GM19099 (cell line): ENCODE results near the gene POFUT1.

Source experiments
- POLR2A ChIP-seq: IDR thresholded peaks from 3 replicates; pipeline ENCODE4 v1.6.1; 2011; ENCODE audit warnings: low read depth; ENCODE audit not compliant: insufficient read length; ENCODE audit errors: extremely low read depth

The POFUT1 gene

DNA sequence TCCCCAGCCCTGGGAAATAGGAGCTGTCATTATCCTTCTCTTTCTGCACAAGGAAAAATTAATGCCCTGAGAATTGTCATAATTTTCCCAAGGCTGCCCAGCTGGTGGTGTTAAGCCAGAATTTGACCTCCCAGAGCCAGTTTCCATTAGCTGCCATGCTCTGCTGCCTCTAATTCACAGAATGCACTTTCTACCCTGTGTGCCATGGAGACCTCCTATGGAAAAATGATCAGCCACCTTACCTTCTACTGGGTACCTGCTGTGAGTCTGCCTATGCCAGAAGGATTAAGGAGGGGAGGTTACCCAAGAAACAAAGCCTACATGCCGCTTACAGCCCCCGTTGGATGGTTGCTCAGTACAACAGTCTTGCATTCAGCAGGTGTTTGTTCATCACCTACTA is 29.1 kb downstream of the POFUT1 start:
- no peak for TF ChIP-seq POLR2A

DNA sequence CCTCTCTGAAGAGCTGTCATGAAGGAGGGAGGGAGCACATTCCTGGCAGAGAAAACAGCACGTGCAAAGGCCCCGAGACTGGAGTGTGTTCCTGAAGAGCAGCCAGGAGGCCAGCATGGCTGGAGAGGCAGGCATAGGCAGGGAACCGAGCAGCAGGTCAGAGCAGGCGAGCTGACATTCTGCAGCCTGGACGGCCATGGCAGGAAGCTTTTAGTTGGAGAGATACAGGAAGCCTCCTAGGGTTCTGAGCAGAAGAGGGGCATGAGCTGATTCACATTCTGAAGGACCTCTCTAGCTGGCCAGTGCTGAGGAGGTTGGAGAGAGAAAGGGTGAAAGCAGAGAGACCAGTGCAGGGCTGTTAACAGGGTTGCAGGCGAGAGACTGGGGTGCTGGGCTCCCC is 29.7 kb downstream of the POFUT1 start:
- no peak for TF ChIP-seq POLR2A

DNA sequence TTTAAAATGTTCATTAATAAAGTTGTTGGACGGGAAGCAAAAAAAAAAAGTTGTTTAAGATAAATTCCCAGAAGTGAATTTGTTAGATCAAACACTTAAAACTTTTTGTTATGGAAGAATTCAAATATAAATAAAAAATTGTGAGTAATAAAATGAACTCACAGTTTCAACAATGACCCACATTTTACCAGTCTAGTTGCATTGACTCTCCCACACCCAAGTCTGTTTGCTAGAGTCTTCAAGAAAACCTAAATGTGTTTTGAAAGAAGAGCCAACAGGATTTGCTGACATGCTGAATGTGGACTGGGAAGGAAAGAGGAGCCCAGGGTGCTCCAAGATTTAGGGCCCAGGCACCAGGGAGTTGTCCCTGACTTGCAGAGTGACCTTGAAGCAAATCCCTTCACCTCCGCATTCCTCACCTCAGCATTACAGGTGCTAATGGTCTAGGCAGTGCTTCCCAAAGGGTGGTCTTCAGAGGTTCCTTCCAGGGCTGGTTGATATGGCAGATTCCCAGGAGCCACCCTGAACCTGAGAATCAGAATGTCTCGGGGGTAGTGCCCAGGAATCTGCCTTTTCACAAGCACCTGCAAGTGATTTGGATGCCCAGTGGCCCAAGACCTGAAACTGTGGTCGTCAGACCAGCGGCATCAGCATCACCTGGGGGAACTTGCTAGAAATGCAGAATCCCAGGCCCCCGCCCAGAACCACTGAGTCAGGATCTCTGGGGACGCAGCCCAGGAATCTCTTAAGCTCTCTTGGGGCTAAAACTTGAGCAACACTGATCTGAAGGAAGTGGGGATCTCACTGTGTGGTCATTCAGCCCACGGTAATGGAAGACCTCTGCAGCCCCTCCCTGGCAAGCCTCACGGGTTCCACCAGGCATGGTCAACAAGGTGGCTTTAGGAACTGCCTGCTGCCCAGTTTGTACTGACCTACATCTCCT is 31.1 kb downstream of the POFUT1 start:
- no peak for TF ChIP-seq POLR2A

DNA sequence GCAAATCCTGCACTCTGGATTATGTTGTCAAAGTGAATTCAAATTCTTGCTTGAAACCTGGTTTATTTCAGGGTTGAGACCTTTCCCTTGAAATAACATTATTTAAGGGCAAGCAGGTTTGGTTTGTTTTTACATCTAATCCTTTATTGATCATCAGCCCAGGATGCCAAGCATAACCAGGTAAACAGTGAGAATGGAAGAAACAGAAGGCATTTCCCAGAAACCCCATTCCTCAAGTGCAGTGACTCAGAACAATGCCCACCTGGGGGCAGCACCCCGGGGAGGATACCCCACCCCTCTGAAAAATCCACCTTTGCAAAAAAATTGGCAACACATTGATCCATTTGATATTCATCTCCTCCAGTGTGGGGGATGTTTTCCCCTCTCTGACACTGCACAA is 32.5 kb downstream of the POFUT1 start:
- TF ChIP-seq POLR2A: no peak

DNA sequence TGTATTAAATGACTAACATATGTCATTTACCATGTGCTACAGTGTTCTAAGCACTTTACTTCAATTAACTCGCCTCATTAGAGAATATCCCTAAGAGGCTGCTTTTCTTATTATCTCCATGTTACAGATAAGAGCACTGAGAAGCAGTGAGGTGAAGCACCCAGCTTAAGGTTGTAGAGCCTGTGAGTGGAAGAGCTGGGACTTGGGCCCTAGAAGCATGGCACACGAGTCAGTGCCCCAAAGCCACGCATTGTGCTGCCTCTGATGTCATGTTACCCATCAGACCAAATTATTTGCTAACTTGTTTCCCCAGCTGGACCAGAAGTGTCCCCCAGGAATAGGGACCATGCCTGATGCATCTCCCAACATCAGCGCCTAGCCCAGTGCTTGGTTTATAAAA is 34.1 kb downstream of the POFUT1 start:
- TF ChIP-seq POLR2A: no peak

DNA sequence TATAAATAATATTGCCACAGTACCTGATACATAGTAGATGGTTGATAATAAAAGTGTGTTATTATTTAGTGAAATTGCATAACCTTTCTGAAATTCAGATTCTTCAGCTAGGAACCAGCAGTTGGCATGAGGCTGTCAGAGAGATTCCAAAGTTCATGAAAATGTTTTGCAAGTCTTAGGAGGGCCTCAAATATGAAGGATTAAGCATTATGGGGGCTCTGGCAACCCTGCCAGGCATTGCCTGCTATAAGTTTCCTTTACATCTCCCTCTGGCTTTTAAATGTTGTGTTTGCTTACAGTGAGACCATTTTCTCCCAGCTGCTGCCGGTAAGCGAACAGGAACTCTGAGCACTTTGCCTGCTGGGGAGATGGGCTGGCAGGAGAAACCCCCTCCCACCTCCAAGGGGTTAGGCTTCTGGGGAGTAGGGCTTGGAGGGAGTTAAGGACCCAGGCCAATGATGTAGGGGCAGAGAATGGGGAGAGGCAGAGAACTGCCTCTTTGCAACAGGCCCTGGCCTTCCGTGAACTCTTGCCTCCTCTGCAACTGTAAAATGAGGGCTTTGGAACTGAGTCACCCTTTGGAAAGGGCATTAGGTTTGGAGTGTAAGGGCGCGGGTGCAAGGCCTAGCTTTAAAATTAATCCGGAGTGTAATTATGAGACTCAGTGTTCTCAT is 36.6 kb downstream of the POFUT1 start:
- TF ChIP-seq POLR2A: no peak

DNA sequence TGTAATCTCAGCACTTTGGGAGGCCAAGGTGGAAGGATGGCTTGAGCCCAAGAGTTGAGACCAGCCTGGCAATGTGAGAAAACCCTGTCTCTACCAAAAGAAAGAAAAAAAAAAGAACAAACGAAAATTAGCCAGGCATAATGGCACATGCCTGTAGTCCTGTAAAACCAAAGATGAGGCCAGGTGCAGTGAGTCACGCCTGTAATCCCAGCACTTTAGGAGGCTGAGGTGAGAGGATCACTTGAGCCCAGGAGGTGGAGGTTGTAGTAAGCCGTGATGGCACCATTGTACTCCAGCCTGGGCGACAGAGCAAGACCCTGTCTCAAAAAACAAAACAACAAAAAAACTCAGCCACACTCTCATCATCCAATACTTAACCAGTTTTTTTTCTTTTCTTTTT is 37.3 kb downstream of the POFUT1 start:
- no peak for TF ChIP-seq POLR2A

DNA sequence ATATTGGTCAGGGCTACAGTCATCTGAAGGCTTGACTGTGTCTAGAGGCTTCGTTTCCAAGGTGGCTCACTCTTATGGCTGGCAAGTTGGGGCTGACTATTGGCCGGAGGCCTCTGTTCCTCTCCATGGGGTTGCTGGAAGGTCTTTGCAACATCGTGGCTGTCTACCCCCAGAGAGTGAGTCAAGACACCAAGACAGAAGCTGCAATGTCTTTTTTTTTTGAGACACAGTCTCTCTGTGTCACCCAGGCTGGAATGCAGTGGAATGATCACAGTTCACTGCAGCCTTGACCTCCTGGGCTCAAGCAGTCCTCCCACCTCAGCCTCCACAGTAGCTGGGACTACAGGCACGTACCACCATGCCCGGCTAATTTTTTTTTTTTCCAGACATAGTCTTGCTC is 40.4 kb downstream of the POFUT1 start:
- no peak for TF ChIP-seq POLR2A

DNA sequence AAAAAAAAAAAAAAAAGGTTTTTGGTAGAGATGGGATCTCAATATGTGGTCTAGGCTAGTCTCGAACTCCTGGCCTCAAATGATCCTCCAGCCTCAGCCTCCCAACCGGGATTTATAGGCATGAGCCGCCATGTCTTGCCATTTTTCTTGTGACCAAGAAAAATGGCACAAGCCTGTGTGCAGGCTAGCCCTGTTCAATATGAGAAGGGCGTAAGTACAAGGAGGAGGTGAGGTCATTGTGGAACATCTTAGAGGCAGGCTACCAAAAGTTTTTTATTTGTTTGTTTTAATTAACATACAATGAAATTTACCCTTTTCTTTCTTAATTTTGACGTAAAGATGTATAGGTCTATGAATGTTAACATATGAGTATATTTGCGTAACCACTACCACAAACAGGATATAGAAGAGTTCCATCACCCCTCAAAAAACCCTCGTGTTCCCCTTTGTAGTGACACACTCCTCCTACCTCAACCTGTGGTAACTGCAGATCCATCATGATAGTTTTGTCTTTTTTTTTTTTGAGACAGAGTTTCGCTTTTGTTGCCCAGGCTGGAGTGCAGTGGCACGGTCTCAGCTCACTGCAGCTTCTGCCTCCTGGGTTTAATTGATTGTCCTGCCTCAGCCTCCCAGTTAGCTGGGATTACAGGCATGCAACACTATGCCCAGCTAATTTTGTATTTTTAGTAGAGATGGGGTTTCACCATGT is 41.5 kb downstream of the POFUT1 start:
- no peak for TF ChIP-seq POLR2A

DNA sequence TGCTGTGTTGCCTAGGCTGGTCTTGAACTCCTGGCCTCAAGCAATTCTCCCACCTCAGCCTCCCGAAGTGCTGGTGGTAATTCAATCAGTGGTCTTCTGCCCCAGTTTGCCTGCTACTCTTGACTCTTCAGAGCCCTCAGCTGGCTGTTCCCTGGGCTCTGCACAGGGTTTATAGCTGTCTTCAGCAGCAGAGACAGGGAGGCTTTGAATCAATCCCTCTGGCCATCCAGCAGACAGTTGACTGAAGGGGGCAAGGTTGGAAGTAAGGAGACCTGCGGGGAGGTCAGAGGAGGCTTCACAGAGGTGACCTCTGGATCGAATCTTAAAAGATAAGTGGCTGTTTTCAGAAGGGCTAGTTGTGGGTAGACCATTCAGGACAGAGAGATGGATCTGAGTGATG is 43.8 kb downstream of the POFUT1 start:
- TF ChIP-seq POLR2A: no peak

DNA sequence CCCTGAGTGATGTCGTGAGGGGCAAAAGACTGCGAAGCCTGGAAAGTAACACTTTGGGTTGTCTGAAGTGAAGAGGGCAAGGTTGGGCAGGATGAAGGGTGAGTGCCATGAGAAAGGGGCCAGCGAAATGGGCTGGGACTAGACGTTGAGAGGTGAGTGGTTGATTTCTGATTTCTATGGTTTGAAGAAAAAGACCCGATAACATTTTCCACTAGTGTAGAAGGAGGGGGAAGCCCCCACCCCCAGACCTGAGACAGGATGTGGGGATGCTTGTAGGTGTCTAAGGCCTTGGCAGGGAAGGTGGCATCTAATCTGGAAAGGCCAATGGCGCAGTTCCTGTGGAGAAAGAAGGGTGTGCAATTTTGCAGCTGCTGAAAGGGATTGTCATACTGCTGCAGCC is 44.5 kb downstream of the POFUT1 start:
- TF ChIP-seq POLR2A: no peak

DNA sequence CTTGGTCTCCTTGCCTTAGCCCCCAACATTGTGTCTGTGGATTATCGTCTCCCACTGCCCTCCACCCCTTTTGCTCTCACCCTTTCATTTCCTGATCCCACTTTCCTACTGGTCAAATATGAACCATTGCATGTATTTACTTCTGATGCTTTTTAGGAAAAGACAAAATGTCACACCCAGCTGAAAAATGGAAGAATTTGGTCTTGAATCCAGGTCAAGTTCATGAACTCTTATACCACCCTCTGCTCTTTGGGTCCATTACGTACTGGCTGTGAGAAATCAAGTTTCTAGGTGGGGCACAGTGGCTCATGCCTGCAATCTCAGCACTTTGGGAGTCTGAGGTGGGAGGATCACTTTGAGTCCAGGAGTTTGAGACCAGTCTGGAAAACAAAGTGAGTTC is 54.0 kb downstream of the POFUT1 start:
- no peak for TF ChIP-seq POLR2A

DNA sequence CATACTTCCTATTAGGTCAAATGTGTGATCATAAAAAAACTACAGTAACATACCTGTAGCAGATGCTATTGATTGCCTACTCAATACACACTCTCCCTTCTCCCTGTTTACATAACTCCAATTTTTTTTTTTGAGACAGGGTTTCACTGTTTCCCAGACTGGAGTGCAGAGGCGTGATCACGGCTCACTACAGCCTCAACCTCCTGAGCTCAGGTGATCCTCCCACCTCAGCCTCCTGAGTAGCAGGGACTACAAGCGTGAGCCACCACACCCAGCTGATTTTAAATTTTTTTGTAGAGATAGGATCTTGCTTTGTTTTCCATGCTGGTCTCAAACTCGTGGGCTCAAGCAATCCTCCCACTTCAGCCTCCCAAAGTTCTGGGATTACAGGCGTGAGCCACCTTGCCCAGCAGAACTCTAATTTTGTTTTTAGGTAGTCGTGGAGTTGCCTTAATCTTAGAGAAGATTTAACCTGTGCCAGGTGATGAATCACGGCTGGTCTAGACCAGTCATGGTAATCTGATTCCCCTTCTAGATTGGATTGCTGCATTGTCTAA is 55.8 kb downstream of the POFUT1 start:
- TF ChIP-seq POLR2A: no peak

DNA sequence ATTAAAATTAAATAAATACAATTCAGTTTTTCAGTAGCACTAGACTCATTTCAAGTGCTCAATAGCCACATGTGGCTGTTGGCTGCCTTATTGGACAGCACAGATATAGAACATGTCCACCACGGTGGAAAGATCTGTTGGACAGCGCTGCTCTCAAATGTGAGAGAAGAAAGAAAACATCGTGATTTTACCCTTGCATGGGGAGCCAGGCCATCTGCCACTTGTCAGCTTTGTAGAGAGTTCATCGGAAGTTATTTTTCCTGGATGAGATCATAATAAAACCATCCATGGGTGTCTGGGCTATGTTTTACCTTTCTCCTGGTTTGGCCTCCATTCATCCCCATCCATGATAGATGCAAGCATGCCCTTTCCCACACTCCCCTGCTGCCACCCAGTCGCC is 63.9 kb downstream of the POFUT1 start:
- TF ChIP-seq POLR2A: no peak

DNA sequence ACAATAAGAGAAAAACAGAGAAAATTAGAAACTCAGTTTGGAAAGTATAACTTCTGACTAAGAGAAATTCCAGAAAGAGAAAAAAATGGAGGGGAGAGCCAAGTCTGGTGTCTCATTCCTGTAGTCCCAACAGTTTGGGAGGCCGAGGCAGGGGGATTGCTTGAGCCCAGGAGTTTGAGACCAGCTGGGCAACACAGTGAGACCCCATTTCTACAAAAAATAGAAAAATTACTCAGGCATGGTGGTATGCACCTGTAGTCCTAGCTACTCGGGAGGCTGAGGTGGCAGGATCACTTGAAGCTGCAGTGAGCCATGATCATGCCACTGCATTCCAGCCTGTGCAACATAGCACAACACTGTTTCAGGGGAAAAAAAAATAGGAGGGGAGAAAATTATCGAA is 66.7 kb downstream of the POFUT1 start:
- TF ChIP-seq POLR2A: no peak
